HEK293 (cell line): Measurements from ENCODE around the gene MALSU1.

Experiments used
- CTCF ChIA-PET: fragments of 350-600 bp; formaldehyde crosslinking; extraction: SDS; loops from one replicate; lab custom pipeline; 2021; ENCODE audit warnings: antibody characterized with exemption; lab: Yijun Ruan, JAX
- POLR2A ChIA-PET: fragments of 300-600 bp; formaldehyde crosslinking; extraction: SDS; loops from one replicate; lab custom pipeline; 2020; ENCODE audit warnings: antibody characterized with exemption, inconsistent platforms; lab: Yijun Ruan, JAX
- H3K27ac ChIP-seq: fragments of 200-500 bp; sonication (Bioruptor generic); 2 replicates; pipeline ENCODE4 v1.5.1; 2014; ENCODE audit warnings: low read depth, low read length, control low read depth, inconsistent platforms; ENCODE audit errors: extremely low read depth
- H3K36me3 ChIP-seq, 2 experiments: fragments of 200-500 bp in 1 of 2; sonication (Bioruptor generic) in 1 of 2; 1 replicate in 1 of 2; 2 replicates in 1 of 2; pipeline ENCODE4 v1.5.1; 2014 to 2017; ENCODE audit warnings: inconsistent platforms in 2 of 2, low read length in 2 of 2; ENCODE audit not compliant: control insufficient read depth in 2 of 2, insufficient read depth in 1 of 2
- H3K4me1 ChIP-seq: fragments of 200-500 bp; sonication (Bioruptor generic); 2 replicates; pipeline ENCODE4 v1.5.1; 2014; ENCODE audit warnings: mild to moderate bottlenecking, low read length, inconsistent platforms; ENCODE audit not compliant: control insufficient read depth, insufficient read depth
- H3K4me3 ChIP-seq: 2 replicates; pipeline ENCODE4 v1.5.1; 2011; ENCODE audit warnings: low read depth, mild to moderate bottlenecking, control low read depth, low read length, moderate library complexity
- H3K9me3 ChIP-seq: fragments of 200-500 bp; sonication (Bioruptor generic); 2 replicates; pipeline ENCODE4 v1.5.1; 2014; ENCODE audit warnings: low read depth, low read length, inconsistent platforms; ENCODE audit not compliant: control insufficient read depth, insufficient read depth
- AEBP2 ChIP-seq: fragments of 450-650 bp; formaldehyde crosslinking; IDR thresholded peaks from 2 replicates; pipeline ENCODE4 v1.5.1; 2016; ENCODE audit warnings: missing biosample characterization, missing genetic modification characterization, borderline replicate concordance
- BCL11A ChIP-seq: fragments of 450-650 bp; formaldehyde crosslinking; IDR thresholded peaks from 2 replicates; pipeline ENCODE4 v1.5.1; 2016; ENCODE audit warnings: low read depth, missing biosample characterization, missing genetic modification characterization
- GFI1B ChIP-seq: fragments of 450-650 bp; formaldehyde crosslinking; IDR thresholded peaks from 2 replicates; pipeline ENCODE4 v1.5.1; 2016; ENCODE audit warnings: missing biosample characterization, missing genetic modification characterization
- KLF16 ChIP-seq: fragments of 450-650 bp; formaldehyde crosslinking; IDR thresholded peaks from 2 replicates; pipeline ENCODE4 v1.5.1; 2017; ENCODE audit warnings: missing biosample characterization, missing genetic modification characterization
- KLF9 ChIP-seq: fragments of 450-650 bp; formaldehyde crosslinking; IDR thresholded peaks from 2 replicates; pipeline ENCODE4 v1.5.1; 2016; ENCODE audit warnings: missing biosample characterization, missing genetic modification characterization, low read depth
- PRDM1 ChIP-seq: fragments of 450-650 bp; formaldehyde crosslinking; IDR thresholded peaks from 2 replicates; pipeline ENCODE4; 2016; ENCODE audit warnings: missing biosample characterization, missing genetic modification characterization
- PRDM4 ChIP-seq: fragments of 450-650 bp; formaldehyde crosslinking; IDR thresholded peaks from 2 replicates; pipeline ENCODE4 v1.5.1; 2017; ENCODE audit warnings: missing biosample characterization, missing genetic modification characterization
- TSHZ1 ChIP-seq: fragments of 450-650 bp; formaldehyde crosslinking; IDR thresholded peaks from 2 replicates; pipeline ENCODE4 v1.5.1; 2016; ENCODE audit warnings: missing biosample characterization, missing genetic modification characterization, borderline replicate concordance
- ZBTB48 ChIP-seq: fragments of 450-650 bp; formaldehyde crosslinking; IDR thresholded peaks from 2 replicates; pipeline ENCODE4 v1.5.1; 2016; ENCODE audit warnings: missing biosample characterization, missing genetic modification characterization
- ZFP69B ChIP-seq: fragments of 450-650 bp; formaldehyde crosslinking; IDR thresholded peaks from 2 replicates; pipeline ENCODE4 v1.5.1; 2016; ENCODE audit warnings: missing biosample characterization, missing genetic modification characterization
- ZNF10 ChIP-seq: fragments of 450-650 bp; formaldehyde crosslinking; IDR thresholded peaks from 2 replicates; pipeline ENCODE4 v1.5.1; 2017; ENCODE audit warnings: missing biosample characterization, missing genetic modification characterization
- ZNF146 ChIP-seq: fragments of 450-650 bp; formaldehyde crosslinking; IDR thresholded peaks from 2 replicates; pipeline ENCODE4 v1.5.1; 2016; ENCODE audit warnings: missing biosample characterization, missing genetic modification characterization
- ZNF148 ChIP-seq: fragments of 450-650 bp; formaldehyde crosslinking; IDR thresholded peaks from 2 replicates; pipeline ENCODE4 v1.5.0; 2017; ENCODE audit warnings: missing biosample characterization, missing genetic modification characterization, borderline replicate concordance
- ZNF175 ChIP-seq: fragments of 450-650 bp; formaldehyde crosslinking; IDR thresholded peaks from 2 replicates; pipeline ENCODE4 v1.5.1; 2016; ENCODE audit warnings: missing biosample characterization, missing genetic modification characterization
- ZNF302 ChIP-seq: fragments of 450-650 bp; formaldehyde crosslinking; IDR thresholded peaks from 2 replicates; pipeline ENCODE4 v1.5.1; 2016; ENCODE audit warnings: missing biosample characterization, missing genetic modification characterization, low read depth
- ZNF335 ChIP-seq: fragments of 450-650 bp; formaldehyde crosslinking; conservative IDR thresholded peaks from 2 replicates; pipeline ENCODE4 v1.5.1; 2016; ENCODE audit warnings: missing biosample characterization, missing genetic modification characterization
- ZNF398 ChIP-seq: fragments of 450-650 bp; formaldehyde crosslinking; IDR thresholded peaks from 2 replicates; pipeline ENCODE4 v1.5.1; 2017; ENCODE audit warnings: missing biosample characterization, missing genetic modification characterization
- ZNF501 ChIP-seq: fragments of 450-650 bp; formaldehyde crosslinking; IDR thresholded peaks from 2 replicates; pipeline ENCODE4 v1.5.1; 2016; ENCODE audit warnings: missing biosample characterization, missing genetic modification characterization
- ZNF560 ChIP-seq: fragments of 450-650 bp; formaldehyde crosslinking; IDR thresholded peaks from 2 replicates; pipeline ENCODE4 v1.5.1; 2017; ENCODE audit warnings: missing biosample characterization, missing genetic modification characterization, borderline replicate concordance
- ZNF645 ChIP-seq: fragments of 450-650 bp; formaldehyde crosslinking; IDR thresholded peaks from 2 replicates; pipeline ENCODE4; 2016; ENCODE audit warnings: missing biosample characterization, missing genetic modification characterization
- ZNF670 ChIP-seq: fragments of 450-650 bp; formaldehyde crosslinking; IDR thresholded peaks from 2 replicates; pipeline ENCODE4 v1.5.1; 2016; ENCODE audit warnings: missing biosample characterization, missing genetic modification characterization, low read depth
- ZNF701 ChIP-seq: fragments of 450-650 bp; formaldehyde crosslinking; IDR thresholded peaks from 2 replicates; pipeline ENCODE4 v1.5.1; 2016; ENCODE audit warnings: missing biosample characterization, missing genetic modification characterization
- ZXDB ChIP-seq: fragments of 450-650 bp; formaldehyde crosslinking; IDR thresholded peaks from 2 replicates; pipeline ENCODE4 v1.5.1; 2016; ENCODE audit warnings: missing biosample characterization, missing genetic modification characterization

Gene MALSU1

GRCh38 chr7:23298885-23299769 is at the start of gene MALSU1:
Gene MALSU1, plus strand, starts transcription at chr7:23299339. Its CDS starts 14 bp downstream, at chr7:23299353.
- H3K27ac ChIP-seq = peak within 1 kb of the TSS; percentile 60
- ChIA-PET POLR2A (interaction anchor here (0.5 to 3.1 kb wide), 11 partner anchors 9 to 723 kb away, joined by 3 to 15 read pairs (median 5); no protein-coding TSS in a partner anchor), CTCF (interaction anchor here (0.7 to 2.0 kb wide), 5 partner anchors 16 to 225 kb away, joined by 3 to 9 read pairs (median 4); no protein-coding TSS in a partner anchor)
- peaks cover 16 to 18% of the 10 kb centered on the region in 2 experiments; a peak in 2 of 3 replicates for H3K36me3 ChIP-seq
- H3K9me3 ChIP-seq = no peaks in the 10 kb centered on the region
- peak within 1 kb of the TSS; percentile 86 for H3K4me3 ChIP-seq
- peaks cover 2% of the 10 kb centered on the region; the same call in 1 of the 2 replicates for H3K4me1 ChIP-seq
- TF ChIP-seq KLF9 (no peak; the same call in none of the 2 replicates), BCL11A (tag by site-specific recombination) (no peak), ZNF501 (tag by site-specific recombination) (peak; percentile 89), ZNF398 (tag by site-specific recombination) (no peak), TSHZ1 (tag by site-specific recombination) (no peak), ZNF560 (tag by site-specific recombination) (no peak), KLF16 (tag by site-specific recombination) (0 out of 2 replicates have a peak, but pooled peaks have one; percentile 48), ZNF670 (tag by site-specific recombination) (no peak), ZNF146 (tag by site-specific recombination) (no peak), ZBTB48 (no peak), ZNF148 (no peak), ZFP69B (tag by site-specific recombination) (0 out of 2 replicates have a peak, but pooled peaks have one; percentile 38), AEBP2 (tag by site-specific recombination) (no peak), PRDM4 (tag by site-specific recombination) (no peak), GFI1B (tag by site-specific recombination) (no peak), ZNF335 (tag by site-specific recombination) (peak; percentile 14; the same call in 1 of the 2 replicates), ZNF10 (tag by site-specific recombination) (no peak), ZNF645 (tag by site-specific recombination) (no peak), ZNF701 (tag by site-specific recombination) (no peak), ZNF302 (tag by site-specific recombination) (no peak), ZNF175 (tag by site-specific recombination) (no peak), ZXDB (tag by site-specific recombination) (peak; percentile 80), PRDM1 (no peak)
